Spleen (tissue), 7 donors: ENCODE results near the gene GREB1L.

Experiments used
- CTCF ChIP-seq, 11 experiments: fragments of 200-600 bp in 7 of 11; fragments of 450-650 bp in 4 of 11; sonication (generic) in 4 of 11; IDR thresholded peaks in 8 of 11; conservative IDR thresholded peaks in 3 of 11; 1 replicate in 7 of 11; 2 replicates in 4 of 11; pipeline versions ENCODE4 v1.4.0 to v1.8.0; 2016 to 2021; ENCODE audit warnings: antibody characterized with exemption in 11 of 11, inconsistent platforms in 4 of 11, mild to moderate bottlenecking in 1 of 11
- POLR2A ChIP-seq, 3 donors: fragments of 450-650 bp; IDR thresholded peaks; one replicate each; pipeline ENCODE4 v1.5.1; 2017; ENCODE audit warnings: antibody characterized with exemption in 3 of 3, mild to moderate bottlenecking in 1 of 3
- donor health status: DM: no; HTN: no; CAD: no; lungs with moderate emphysema.
- donor health status: DM: no; HTN: no; CAD: no.
- donor health status: DM: no; HTN: no; CAD: no.

- TF ChIP-seq CTCF (IDR thresholded peaks at IDR 0.05 in 8 of 11, conservative IDR thresholded peaks at IDR 0.05 in 3 of 11) (no peak), POLR2A (IDR thresholded peaks at IDR 0.05) (no peak)
These were observed 147.9 kb downstream of the GREB1L start for GRCh38 chr18:21389903-21390302.
